NCI-H187 treated with DMSO at 0.1 percent for 48 hours (cell line): ENCODE data around the gene STUB1.
A peak's percentile ranks its signal among the peaks of the same experiment; 100 is the strongest.
"Not testable (repeated sequence)": the region's sequence is repeated elsewhere in the genome, so short reads cannot be mapped to it uniquely, and the experiment has no call there.

Source experiments
- DNase-seq: peaks from one replicate; lab custom pipeline; 2025; lab: John Stamatoyannopoulos, UW

Gene STUB1

GRCh38 chr16:712740-713250, 32.6 kb downstream of the STUB1 start:
- DNase-seq, result not testable (repeated sequence)

GRCh38 chr16:714079-714478, 33.9 kb downstream of the STUB1 start:
- no peak for DNase-seq

GRCh38 chr16:714558-715476, 34.6 kb downstream of the STUB1 start, which contains the start of gene METRN:
METRN (plus strand) TSS chr16:715118; CDS start chr16:715290, 172 bp downstream.
- DNase-seq, result peak; percentile 49

- no peak for DNase-seq
Measured at GRCh38 chr16:715477-716199, 35.4 kb downstream of the STUB1 start.

- DNase-seq, result no peak
Measured at GRCh38 chr16:716200-716568, 36.0 kb downstream of the STUB1 start.

GRCh38 chr16:716768-717325, 36.6 kb downstream of the STUB1 start:
- DNase-seq, result no peak

- DNase-seq, result no peak
Measured at GRCh38 chr16:717450-718245, 37.4 kb downstream of the STUB1 start.

- DNase-seq, result no peak
Measured at GRCh38 chr16:718389-718788, 38.2 kb downstream of the STUB1 start.

- DNase-seq, result no peak
Measured at GRCh38 chr16:718922-719321, 38.7 kb downstream of the STUB1 start.

GRCh38 chr16:719815-720446, 39.7 kb downstream of the STUB1 start:
- DNase-seq, result no peak

- no peak for DNase-seq
Measured at GRCh38 chr16:720447-720989, 40.3 kb downstream of the STUB1 start.

GRCh38 chr16:720990-721764, 41.0 kb downstream of the STUB1 start, which contains the start of gene ANTKMT:
ANTKMT (plus strand) TSS chr16:721146; CDS start chr16:721275, 129 bp downstream.
- DNase-seq, result peak; percentile 52

- no peak for DNase-seq
Measured at GRCh38 chr16:721765-722540, 41.7 kb downstream of the STUB1 start.

GRCh38 chr16:722835-723633, 42.8 kb downstream of the STUB1 start:
- no peak for DNase-seq

- no peak for DNase-seq
Measured at GRCh38 chr16:723695-724094, 43.5 kb downstream of the STUB1 start.

- no peak for DNase-seq
Measured at GRCh38 chr16:724188-725040, 44.2 kb downstream of the STUB1 start.

- no peak for DNase-seq
Measured at GRCh38 chr16:725041-725376, 44.8 kb downstream of the STUB1 start.
